Activated T-helper 9 cell treated with anti-CD3 and anti-CD28 coated beads, Interleukin-2, amount 50 U/mL, for 16 hours (primary cell): Measurements from ENCODE around the gene PAM16.
"Not testable (repeated sequence)": the region's sequence is repeated elsewhere in the genome, so short reads cannot be mapped to it uniquely, and the experiment has no call there.

Experiments used
- DNase-seq: peaks from one replicate; pipeline ENCODE4 v3.0.0-alpha.2; 2020; ENCODE audit warnings: low read depth

PAM16 gene

GRCh38 chr16:4350787-4351659 lies at the start of gene PAM16:
Gene PAM16, minus strand, starts transcription at chr16:4351321. Its CDS starts 87 bp downstream, at chr16:4351234.
- peak; percentile 97 for DNase-seq

DNA sequence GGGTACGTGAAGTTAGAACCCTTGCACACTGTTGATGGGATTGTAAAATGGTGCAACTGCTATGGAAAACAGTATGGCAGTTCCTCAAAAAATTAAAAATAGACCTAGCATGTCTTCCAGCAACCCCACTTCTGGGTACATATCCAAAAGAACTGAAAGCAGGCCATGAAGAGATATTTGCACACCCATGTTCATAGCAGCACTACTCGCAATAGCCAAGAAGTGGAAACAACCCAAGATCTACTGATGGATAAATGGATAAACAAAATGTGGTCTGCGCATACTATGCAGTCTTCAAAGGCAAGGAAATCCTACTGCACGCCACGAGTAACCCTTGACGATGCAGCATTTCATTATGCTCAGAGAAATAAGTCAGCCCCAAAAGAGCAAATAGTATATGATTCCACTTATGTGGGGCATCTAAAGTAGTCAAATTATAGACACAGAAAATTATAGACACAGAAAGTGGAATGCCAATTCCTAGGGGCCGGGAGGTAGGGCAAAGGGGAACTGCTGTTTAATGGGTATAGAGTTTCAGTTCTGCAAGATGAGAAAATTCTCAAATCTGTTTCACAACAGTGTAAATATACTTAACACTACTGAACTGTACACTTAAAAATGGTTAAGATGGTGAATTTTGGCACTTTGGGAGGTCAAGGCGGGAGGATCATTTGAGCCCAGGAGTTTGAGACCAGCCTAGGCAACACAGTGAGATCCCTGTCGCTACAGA lies 48.0 kb upstream of the PAM16 start:
- no peak for DNase-seq

DNA sequence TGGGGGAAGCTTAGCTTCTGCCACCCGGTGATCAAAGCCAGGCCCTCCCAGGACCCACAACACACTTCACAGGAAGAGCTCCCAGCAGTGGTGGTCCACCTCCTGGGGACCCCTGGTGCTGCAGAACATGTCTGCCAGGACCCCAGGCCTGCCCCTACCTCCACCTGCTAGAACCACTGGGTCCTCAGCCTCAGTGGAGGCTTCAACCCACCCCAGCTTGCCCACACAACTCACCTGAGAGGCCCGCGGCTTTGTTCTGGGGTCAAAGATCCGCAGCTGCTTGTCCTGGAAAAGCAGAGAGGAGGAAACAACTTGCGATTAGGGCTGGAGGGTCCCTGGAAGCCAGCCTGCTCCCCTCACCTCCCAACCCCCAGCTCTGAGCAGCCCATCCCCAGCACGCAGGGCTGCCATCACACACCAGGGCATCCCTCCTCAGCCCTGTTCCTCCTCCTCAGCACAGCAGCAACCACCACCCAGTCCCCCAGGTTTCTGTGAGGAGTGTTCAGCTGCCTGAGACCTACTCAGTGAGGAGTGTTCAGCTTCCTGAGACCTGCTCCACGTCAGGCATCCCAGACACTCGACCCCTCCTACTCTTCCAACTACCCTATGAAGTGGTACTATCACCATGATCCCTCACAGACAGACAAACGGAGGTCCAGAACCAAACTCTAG lies 44.1 kb upstream of the PAM16 start:
- no peak for DNase-seq

GRCh38 chr16:4393850-4394249 lies 42.7 kb upstream of the PAM16 start:
- DNase-seq = not testable (repeated sequence)

GRCh38 chr16:4393240-4393600 lies 42.1 kb upstream of the PAM16 start:
- no peak for DNase-seq

GRCh38 chr16:4392382-4393239 lies 41.5 kb upstream of the PAM16 start:
- DNase-seq = no peak

- no peak for DNase-seq
Measured at GRCh38 chr16:4391631-4392381, 40.7 kb upstream of the PAM16 start.

GRCh38 chr16:4390266-4391260 lies 39.4 kb upstream of the PAM16 start:
- no peak for DNase-seq

- no peak for DNase-seq
Measured at GRCh38 chr16:4389051-4389955, 38.2 kb upstream of the PAM16 start.

DNA sequence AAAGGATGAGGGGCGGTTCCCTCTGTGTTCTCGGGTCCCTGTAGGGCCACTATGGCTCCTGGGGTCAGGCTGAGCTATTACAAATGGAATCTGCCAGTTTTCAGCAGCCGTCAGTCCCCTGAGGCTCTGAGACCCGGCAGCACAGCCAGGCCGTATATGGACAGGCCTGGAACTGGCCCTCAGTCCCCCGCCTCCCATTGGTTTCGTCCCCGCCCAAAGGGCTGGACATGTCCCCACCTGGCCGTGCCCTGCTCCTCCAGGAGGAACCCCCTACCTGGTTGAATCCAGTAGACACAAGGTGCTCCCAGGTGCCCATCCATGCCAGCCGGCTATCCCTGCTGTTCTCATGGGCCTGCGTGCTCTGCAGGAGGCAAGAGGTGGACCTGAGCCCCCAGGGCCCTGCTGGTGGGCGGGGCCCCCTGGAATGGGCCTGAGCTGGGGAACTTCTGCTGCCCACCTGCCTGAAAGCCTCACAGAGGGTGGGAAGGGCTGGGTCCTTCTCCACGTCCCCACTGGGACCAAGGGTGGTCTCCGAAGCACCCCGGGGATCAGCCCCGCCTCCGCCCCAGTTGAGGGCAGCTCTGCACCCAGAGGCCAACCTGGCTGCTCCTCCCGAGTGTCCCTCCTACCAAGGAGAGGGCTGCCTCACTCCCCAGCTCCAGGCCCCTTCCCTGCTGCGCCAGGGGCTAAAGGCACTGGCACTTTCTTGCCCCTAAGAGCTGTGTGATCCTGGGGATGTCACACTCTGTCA lies 37.3 kb upstream of the PAM16 start:
- no peak for DNase-seq

- DNase-seq = no peak
Measured at GRCh38 chr16:4387781-4388180, 36.7 kb upstream of the PAM16 start.

DNA sequence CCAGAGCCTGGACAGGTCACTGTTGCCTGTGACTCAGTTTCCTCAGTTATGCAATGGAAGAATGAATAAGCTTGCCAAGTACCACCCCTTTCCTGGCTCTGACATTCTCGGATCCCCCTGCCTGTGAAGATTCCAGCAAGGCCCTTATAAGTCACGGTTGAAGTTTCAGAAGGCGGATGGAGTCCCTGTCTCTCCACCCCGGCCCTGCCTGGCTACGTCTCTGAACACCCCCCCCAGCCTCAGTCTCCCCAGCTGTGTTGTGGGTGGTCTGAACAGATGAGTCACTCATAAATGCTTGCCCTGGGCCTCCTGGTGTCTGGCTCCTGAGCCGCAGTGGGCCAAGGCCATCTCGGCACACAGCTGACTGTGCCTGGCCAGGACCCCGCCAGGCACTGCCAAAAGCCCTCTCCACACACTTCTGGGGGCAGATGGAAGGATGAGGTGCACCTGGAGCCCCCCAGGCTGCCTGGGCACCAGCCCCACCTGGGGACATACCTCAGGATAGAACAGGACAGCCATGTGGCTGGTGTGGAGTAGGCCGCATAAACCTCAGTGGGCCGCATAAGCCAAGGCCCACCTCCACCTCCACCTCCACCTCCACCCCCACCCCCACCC lies 35.9 kb upstream of the PAM16 start:
- no peak for DNase-seq

- no peak for DNase-seq
Measured at GRCh38 chr16:4386451-4386805, 35.3 kb upstream of the PAM16 start.

- no peak for DNase-seq
Measured at GRCh38 chr16:4385789-4386450, 34.8 kb upstream of the PAM16 start.

DNA sequence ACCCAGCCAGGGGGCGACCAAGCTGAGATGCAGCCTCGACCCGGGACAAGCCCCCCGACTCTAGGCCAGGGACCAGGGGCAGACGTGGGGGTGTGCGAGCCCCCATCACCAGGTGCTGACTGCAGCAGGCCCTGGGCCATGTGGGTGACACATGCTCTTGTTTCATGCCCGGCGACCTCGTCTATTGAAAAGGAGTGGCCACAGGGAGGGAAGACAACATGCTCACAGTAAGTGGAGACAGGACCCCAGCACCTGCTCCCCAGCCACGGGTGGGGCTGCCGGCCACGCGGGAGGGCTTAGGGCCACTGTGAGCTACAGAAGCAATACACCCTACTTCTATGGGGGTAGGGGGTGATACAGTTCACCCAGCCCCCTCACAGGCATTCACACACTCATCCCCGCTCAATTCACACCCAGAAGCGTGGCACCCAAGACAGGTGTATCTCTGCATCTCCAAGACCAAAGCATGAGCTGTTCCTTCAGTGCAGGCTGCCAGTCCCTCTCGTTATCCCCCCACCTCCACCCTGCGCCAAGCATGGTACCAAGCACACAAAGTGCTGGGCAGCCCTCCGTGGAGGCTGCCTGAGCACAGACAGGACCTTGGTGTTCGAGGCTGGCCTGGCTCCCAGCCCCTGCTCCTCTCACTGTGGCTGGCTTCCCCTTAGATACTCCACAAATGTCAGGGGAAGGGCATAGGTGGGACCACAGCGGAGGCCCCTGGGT lies 34.1 kb upstream of the PAM16 start:
- no peak for DNase-seq

DNA sequence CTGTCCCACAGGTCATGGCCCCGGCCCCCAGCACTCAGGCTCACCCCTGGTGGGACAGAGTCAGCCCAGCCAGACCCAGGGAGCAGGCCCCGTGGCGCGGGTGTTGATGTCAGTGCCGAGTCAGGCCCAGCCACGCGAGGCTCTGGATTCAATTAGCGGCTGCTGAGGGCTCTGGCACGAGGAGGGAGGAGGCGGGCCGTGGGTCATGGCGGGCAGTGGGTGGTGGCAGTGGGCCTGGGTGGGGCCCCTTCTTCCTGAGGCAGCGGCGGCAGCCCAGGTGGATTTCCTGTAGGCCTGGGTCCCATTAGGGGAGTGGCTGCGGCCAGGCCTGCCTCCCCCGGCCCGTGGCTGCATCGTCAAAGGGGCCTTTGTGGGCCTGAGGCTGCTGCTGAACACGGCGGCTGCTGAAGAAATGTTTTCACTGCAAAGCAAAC lies 33.4 kb upstream of the PAM16 start:
- no peak for DNase-seq
